KBM-7 (cell line): ENCODE data around the gene HTN3.

Source experiments
- DNase-seq: peaks from one replicate; pipeline ENCODE4 v3.0.0-alpha.2; 2015
- in situ Hi-C: fragments of 300-500 bp; cut with MboI; formaldehyde crosslinking; loops from 2 replicates; pipeline ENCODE4 v1.14.3; 2020; ENCODE audit warnings: low sequenced_read_pairs, low pct_unique_long_range_greater_than_20kb, mixed read lengths

Gene HTN3

DNA sequence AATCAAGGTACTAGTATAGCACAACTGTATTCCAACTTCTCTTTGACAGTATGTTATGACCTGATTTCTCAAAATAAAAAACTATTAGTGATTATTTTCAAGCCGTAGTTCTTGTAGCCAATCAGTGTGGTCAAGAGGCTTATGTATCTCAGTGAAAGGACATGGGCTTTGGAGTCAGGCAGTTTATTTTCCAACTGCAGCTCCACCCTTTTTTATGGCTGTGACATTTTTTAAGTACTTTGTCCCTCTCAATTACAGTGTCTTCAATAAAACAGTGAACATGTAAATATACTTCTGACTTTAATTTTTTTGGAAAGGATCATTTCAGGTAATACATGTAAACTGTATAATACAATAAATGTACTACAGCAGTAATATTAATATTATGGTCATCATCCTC lies 51.9 kb downstream of the HTN3 start:
- DNase-seq, result no peak
- in situ Hi-C loops, result no loop called here
